SK-N-SH (cell line): ENCODE data around the gene CORT. TPM values are rescaled to one million over a fixed set of nuclear protein-coding genes. Genes with fewer than 3 reads are reported as not detected.
"Not testable (repeated sequence)": the region's sequence is repeated elsewhere in the genome, so short reads cannot be mapped to it uniquely, and the experiment has no call there.

Experiments
- CTCF ChIA-PET: fragments of 300-600, 350-600 bp; formaldehyde crosslinking; extraction: SDS; loops from one replicate; lab custom pipeline; 2021; lab: Yijun Ruan, JAX
- POLR2A ChIA-PET: fragments of 350-600 bp; sonication (Branson Sonifier 250); formaldehyde crosslinking; extraction: SDS; loops from one replicate; lab custom pipeline; 2020; ENCODE audit warnings: antibody characterized with exemption, inconsistent platforms; lab: Yijun Ruan, JAX
- DNase-seq: peaks from one replicate; pipeline ENCODE4 v3.0.0; 2012
- H2AFZ ChIP-seq: fragments of 200-600 bp; sonication (generic); 2 replicates; pipeline ENCODE4 v1.8.1; 2016; ENCODE audit warnings: antibody characterized with exemption, mild to moderate bottlenecking, low read depth
- H3F3A ChIP-seq: fragments of 200-600 bp; sonication (generic); replicated peaks from 2 replicates; pipeline ENCODE3; 2016; ENCODE audit warnings: antibody characterized with exemption, mild to moderate bottlenecking; ENCODE audit not compliant: insufficient read depth
- H3K27ac ChIP-seq, 2 experiments: fragments of 200-500 bp in 1 of 2; fragments of 200-600 bp in 1 of 2; sonication (Bioruptor generic) in 1 of 2; sonication (generic), shearing (Covaris generic) in 1 of 2; 2 replicates each; pipeline versions ENCODE4 v1.5.1 to v1.6.1; 2014 to 2016; ENCODE audit warnings: low read depth in 2 of 2, inconsistent platforms in 1 of 2, low read length in 1 of 2, mild to moderate bottlenecking in 1 of 2, mixed read lengths in 1 of 2
- H3K27me3 ChIP-seq: fragments of 200-600 bp; sonication (generic), shearing (Covaris generic); 2 replicates; pipeline ENCODE4 v1.6.1; 2016; ENCODE audit warnings: mixed run types; ENCODE audit not compliant: insufficient read depth
- H3K36me3 ChIP-seq, 2 experiments: fragments of 200-500 bp in 1 of 2; fragments of 200-600 bp in 1 of 2; sonication (Bioruptor generic) in 1 of 2; sonication (generic) in 1 of 2; replicated peaks in 1 of 2; 2 replicates each; pipeline versions ENCODE3 to v1.5.1; 2014 to 2016; ENCODE audit warnings: low read length in 1 of 2, mild to moderate bottlenecking in 1 of 2; ENCODE audit not compliant: insufficient read depth in 2 of 2, control insufficient read depth in 1 of 2
- H3K4me1 ChIP-seq, 2 experiments: fragments of 200-500 bp in 1 of 2; fragments of 200-600 bp in 1 of 2; sonication (Bioruptor generic) in 1 of 2; sonication (generic), shearing (Covaris generic) in 1 of 2; 2 replicates each; pipeline versions ENCODE4 v1.5.1 to v1.6.1; 2014 to 2016; ENCODE audit warnings: low read depth in 1 of 2, low read length in 1 of 2, mixed run types in 1 of 2; ENCODE audit not compliant: insufficient read depth in 2 of 2, control insufficient read depth in 1 of 2
- H3K4me2 ChIP-seq: fragments of 200-600 bp; sonication (generic), shearing (Covaris generic); 2 replicates; pipeline ENCODE4 v1.6.1; 2017; ENCODE audit warnings: mixed run types
- H3K4me3 ChIP-seq, 2 experiments: fragments of 200-500 bp in 1 of 2; fragments of 200-600 bp in 1 of 2; sonication (Bioruptor generic) in 1 of 2; sonication (generic), shearing (Covaris generic) in 1 of 2; 2 replicates each; pipeline versions ENCODE4 v1.5.1 to v1.8.1; 2014 to 2016; ENCODE audit warnings: low read depth in 2 of 2, inconsistent platforms in 1 of 2, low read length in 1 of 2, mild to moderate bottlenecking in 1 of 2, mixed read lengths in 1 of 2, moderate library complexity in 1 of 2
- H3K79me2 ChIP-seq: fragments of 200-600 bp; sonication (generic); 2 replicates; pipeline ENCODE4 v1.8.1; 2017; ENCODE audit warnings: mild to moderate bottlenecking; ENCODE audit not compliant: insufficient read depth
- H3K9ac ChIP-seq: fragments of 200-600 bp; sonication (generic); 2 replicates; pipeline ENCODE4 v1.6.1; 2017; ENCODE audit warnings: mixed run types
- H3K9me2 ChIP-seq: fragments of 200-600 bp; sonication (generic); 2 replicates; pipeline ENCODE4 v1.6.1; 2017; ENCODE audit warnings: mixed run types
- H3K9me3 ChIP-seq: fragments of 200-600 bp; sonication (generic); 2 replicates; pipeline ENCODE4 v1.6.1; 2017; ENCODE audit warnings: mixed run types, mild to moderate bottlenecking, moderate library complexity
- H4K20me1 ChIP-seq: fragments of 200-600 bp; sonication (generic); 2 replicates; pipeline ENCODE4 v1.6.1; 2017; ENCODE audit warnings: mild to moderate bottlenecking, mixed run types; ENCODE audit not compliant: insufficient read depth
- CHD2 ChIP-seq: fragments of 150-350 bp; IDR thresholded peaks from 2 replicates; pipeline ENCODE4 v1.6.1; 2018; ENCODE audit warnings: low read length; ENCODE audit not compliant: partially characterized antibody
- GABPA ChIP-seq: IDR thresholded peaks from 2 replicates; pipeline ENCODE4 v1.4.0; 2012; ENCODE audit warnings: low read depth, mild to moderate bottlenecking
- USF1 ChIP-seq: IDR thresholded peaks from 2 replicates; pipeline ENCODE4 v1.4.0; 2012; ENCODE audit warnings: low read depth, borderline replicate concordance
- WGBS: methylation state at CpG from one replicate; pipeline ENCODE4 v1.1.6; 2017; ENCODE audit warnings: low lambda C conversion rate; 5-methylcytosine and 5-hydroxymethylcytosine counted together
- polyA plus RNA-seq, 3 experiments: library from polyadenylated mRNA; depleted of rRNA; stranded (reverse); fragments of >200 nt; gene quantifications; 2 replicates each; pipeline ENCODE4 v1.2.3, GENCODE V29; 2012

Gene CORT
- polyA plus RNA-seq, 1 of the 3 experiments (the other 2 are of a cell fraction), result 0.26 TPM

GRCh38 chr1:10424651-10425050 is 25.2 kb upstream of the CORT start:
- no peaks in the 10 kb centered on the region for H3K9me2 ChIP-seq
- no peak overlapping the region for H3K27ac ChIP-seq
- no peaks in the 10 kb centered on the region for H3K9me3 ChIP-seq
- CTCF ChIA-PET, result interaction anchor here (2.3 to 4.1 kb wide), 2 partner anchors 47 to 70 kb away, joined by 15 to 20 read pairs; no protein-coding TSS in a partner anchor
- H3K4me1 ChIP-seq, result peaks cover 0 to 4% of the 10 kb centered on the region in 2 experiments; a peak in 1 of 4 replicates
- no peaks in the 10 kb centered on the region for H4K20me1 ChIP-seq
- DNase-seq, result no peak
- H3K36me3 ChIP-seq, result peaks cover 10 to 11% of the 10 kb centered on the region in 2 experiments
- WGBS, result 82% methylated on average over 8 of the region's 8 CpGs
- no peaks in the 10 kb centered on the region for H3K27me3 ChIP-seq
- H2AFZ ChIP-seq, result no peak overlapping the region
- H3F3A ChIP-seq, result peaks cover 7% of the 10 kb centered on the region
- H3K4me2 ChIP-seq, result no peak overlapping the region
- TF ChIP-seq USF1, result no peak
- H3K4me3 ChIP-seq, result no peak overlapping the region
- H3K9ac ChIP-seq, result no peak overlapping the region
- POLR2A ChIA-PET, result no interaction called here
- no peaks in the 10 kb centered on the region for H3K79me2 ChIP-seq

- H3F3A ChIP-seq, H3K9me2 ChIP-seq, H3K79me2 ChIP-seq, H4K20me1 ChIP-seq, H3K27ac ChIP-seq, DNase-seq, H2AFZ ChIP-seq, H3K9ac ChIP-seq, H3K4me2 ChIP-seq, H3K4me3 ChIP-seq, H3K9me3 ChIP-seq, H3K4me1 ChIP-seq, H3K27me3 ChIP-seq, H3K36me3 ChIP-seq: not testable (repeated sequence)
- CTCF ChIA-PET, result interaction anchor here (1.5 to 4.1 kb wide), 3 partner anchors 49 to 641 kb away, joined by 4 to 20 read pairs (median 15); no protein-coding TSS in a partner anchor
- WGBS, result 93% methylated on average over 9 of the region's 21 CpGs
- POLR2A ChIA-PET, result interaction anchor here (1.1 kb wide), 1 partner anchor 27 kb away, joined by 3 read pairs; the partner anchor contains the start of gene PGD
These were observed 23.9 kb upstream of the CORT start for GRCh38 chr1:10425826-10426534.

- H3K4me3 ChIP-seq, H3K9me2 ChIP-seq, H3F3A ChIP-seq, H3K27me3 ChIP-seq, H3K4me2 ChIP-seq, POLR2A ChIA-PET, H2AFZ ChIP-seq, H3K9ac ChIP-seq, H3K36me3 ChIP-seq, H3K79me2 ChIP-seq, H4K20me1 ChIP-seq, H3K9me3 ChIP-seq, H3K27ac ChIP-seq, DNase-seq: not testable (repeated sequence)
- WGBS, result no CpG with 5 or more reads among the region's 21 CpGs
- CTCF ChIA-PET, result interaction anchor here (1.5 to 4.1 kb wide), 2 partner anchors 49 to 642 kb away, joined by 4 to 20 read pairs; no protein-coding TSS in a partner anchor
- H3K4me1 ChIP-seq, result peaks cover 3 to 13% of the 10 kb centered on the region in 2 experiments; a peak in 1 of 4 replicates
These were observed 23.3 kb upstream of the CORT start for GRCh38 chr1:10426535-10426848.

GRCh38 chr1:10428984-10429383 is 20.8 kb upstream of the CORT start:
- WGBS, result 81% methylated on average over 2 of the region's 5 CpGs
- POLR2A ChIA-PET, result interaction anchor here (0.6 kb wide), 2 partner anchors 9 to 557 kb away, joined by 3 read pairs; no protein-coding TSS in a partner anchor
- H4K20me1 ChIP-seq, result no peaks in the 10 kb centered on the region
- H3K27me3 ChIP-seq, result no peaks in the 10 kb centered on the region
- no peak overlapping the region for H3K4me3 ChIP-seq
- TF ChIP-seq CHD2 (no peak), GABPA (no peak)
- TF ChIP-seq, all 33 proteins: peak for 0
- CTCF ChIA-PET, result interaction anchor here (0.7 to 10.8 kb wide), 17 partner anchors 8 to 450 kb away, joined by 3 to 203 read pairs (median 6); partner anchors contain the start of genes CORT and KIF1B
- peaks cover 3% of the 10 kb centered on the region for H3F3A ChIP-seq
- H3K9me3 ChIP-seq, result no peaks in the 10 kb centered on the region
- no peak overlapping the region for H3K27ac ChIP-seq
- no peaks in the 10 kb centered on the region for H3K9me2 ChIP-seq
- H3K4me2 ChIP-seq, result no peak overlapping the region
- H3K79me2 ChIP-seq, result peaks cover 18% of the 10 kb centered on the region
- DNase-seq, result no peak
- H3K36me3 ChIP-seq, result no peaks in the 10 kb centered on the region
- no peak overlapping the region for H2AFZ ChIP-seq
- H3K4me1 ChIP-seq, result peaks cover 3 to 12% of the 10 kb centered on the region in 2 experiments; a peak in 1 of 4 replicates
- H3K9ac ChIP-seq, result no peak overlapping the region
